Measurements from ENCODE around the gene LBHD2.

- TF ChIP-seq, protein P1, sequence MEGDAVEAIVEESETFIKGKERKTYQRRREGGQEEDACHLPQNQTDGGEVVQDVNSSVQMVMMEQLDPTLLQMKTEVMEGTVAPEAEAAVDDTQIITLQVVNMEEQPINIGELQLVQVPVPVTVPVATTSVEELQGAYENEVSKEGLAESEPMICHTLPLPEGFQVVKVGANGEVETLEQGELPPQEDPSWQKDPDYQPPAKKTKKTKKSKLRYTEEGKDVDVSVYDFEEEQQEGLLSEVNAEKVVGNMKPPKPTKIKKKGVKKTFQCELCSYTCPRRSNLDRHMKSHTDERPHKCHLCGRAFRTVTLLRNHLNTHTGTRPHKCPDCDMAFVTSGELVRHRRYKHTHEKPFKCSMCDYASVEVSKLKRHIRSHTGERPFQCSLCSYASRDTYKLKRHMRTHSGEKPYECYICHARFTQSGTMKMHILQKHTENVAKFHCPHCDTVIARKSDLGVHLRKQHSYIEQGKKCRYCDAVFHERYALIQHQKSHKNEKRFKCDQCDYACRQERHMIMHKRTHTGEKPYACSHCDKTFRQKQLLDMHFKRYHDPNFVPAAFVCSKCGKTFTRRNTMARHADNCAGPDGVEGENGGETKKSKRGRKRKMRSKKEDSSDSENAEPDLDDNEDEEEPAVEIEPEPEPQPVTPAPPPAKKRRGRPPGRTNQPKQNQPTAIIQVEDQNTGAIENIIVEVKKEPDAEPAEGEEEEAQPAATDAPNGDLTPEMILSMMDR (IDR thresholded peaks at IDR 0.05) = no peak
- no peak for TF ChIP-seq EP300 (IDR thresholded peaks at IDR 0.05)
- TF ChIP-seq POLR2AphosphoS5 (IDR thresholded peaks at IDR 0.05) = no peak
Observed at GRCh38 chr14:103094406-103095209, 10.6 kb downstream of the LBHD2 start, which contains the start of gene EXOC3L4.
